Naive thymus-derived CD4-positive, alpha-beta T cell (primary cell): ENCODE data around the gene TAS2R40. TPM values are rescaled to one million over a fixed set of nuclear protein-coding genes. Genes with fewer than 3 reads are reported as not detected.

Source experiments
- polyA plus RNA-seq, 2 donors: library from polyadenylated mRNA; unstranded; fragments of 300-500 nt; fragmentation: Illumina TruSeq; gene quantifications; one replicate each; pipeline ENCODE4 v1.2.3, GENCODE V29; 2021
- total RNA-seq, 6 experiments: library from RNA in 5 of 6; stranded (reverse) in 5 of 6; gene quantifications; 1 replicate in 5 of 6; 2 replicates in 1 of 6; pipeline ENCODE4 v1.2.3 and lab custom pipeline; 2021 to 2026

The TAS2R40 gene
- total and polyA plus RNA-seq, 7 experiments from 2014 or later: not detected

Other genes starting within 250 kb of the TAS2R40 start
- gene OR9A2, start 194.9 kb upstream of the TAS2R40 start, total RNA-seq: not detected
- gene OR9A2, start 194.9 kb upstream of the TAS2R40 start, polyA plus RNA-seq: not detected
- gene OR6V1, start 169.7 kb upstream of the TAS2R40 start, total RNA-seq: not detected
- not detected for gene OR6V1, start 169.7 kb upstream of the TAS2R40 start, polyA plus RNA-seq
- gene PIP, start 90.0 kb upstream of the TAS2R40 start, total RNA-seq: not detected
- not detected for gene PIP, start 90.0 kb upstream of the TAS2R40 start, polyA plus RNA-seq
- not detected for gene TAS2R39, start 38.6 kb upstream of the TAS2R40 start, total RNA-seq
- not detected for gene TAS2R39, start 38.6 kb upstream of the TAS2R40 start, polyA plus RNA-seq
- 100 to 1,000 TPM; 253 to 385 (median 311) TPM for gene GSTK1, start 41.4 kb downstream of the TAS2R40 start, total RNA-seq
- gene GSTK1, start 41.4 kb downstream of the TAS2R40 start, polyA plus RNA-seq: 100 to 1,000 TPM; 398 to 470 TPM
- under 1 TPM in 4 of 5 experiments, not detected in 1; 0.32 to 0.62 (median 0.51) TPM for gene TMEM139, start 62.9 kb downstream of the TAS2R40 start, total RNA-seq
- under 1 TPM; 0.46 TPM for gene TMEM139, start 62.9 kb downstream of the TAS2R40 start, polyA plus RNA-seq
- gene CASP2, start 66.3 kb downstream of the TAS2R40 start, total RNA-seq: 10 to 100 TPM; 29.6 to 97.7 (median 69.1) TPM
- gene CASP2, start 66.3 kb downstream of the TAS2R40 start, polyA plus RNA-seq: 10 to 100 TPM; 14.4 to 24.4 TPM
- gene CLCN1, start 94.1 kb downstream of the TAS2R40 start, total RNA-seq: under 1 TPM in 2 of 5 experiments, not detected in 3; 0.07 to 0.51 TPM
- gene CLCN1, start 94.1 kb downstream of the TAS2R40 start, polyA plus RNA-seq: not detected
- gene FAM131B, start 140.7 kb downstream of the TAS2R40 start, total RNA-seq: 1 to 10 TPM in 1 of 5 experiments, under 1 TPM in 2, not detected in 2; 0.19 to 1.4 (median 0.53) TPM
- gene FAM131B, start 140.7 kb downstream of the TAS2R40 start, polyA plus RNA-seq: not detected
- 100 to 1,000 TPM; 110 to 264 (median 124) TPM for gene ZYX, start 159.3 kb downstream of the TAS2R40 start, total RNA-seq
- gene ZYX, start 159.3 kb downstream of the TAS2R40 start, polyA plus RNA-seq: 100 to 1,000 TPM in 1 of 2 donors, 10 to 100 TPM in 1; 54.2 to 101 TPM
- 10 to 100 TPM in 4 of 5 experiments, 1 to 10 TPM in 1; 4.1 to 63.1 (median 33.6) TPM for gene EPHA1, start 186.8 kb downstream of the TAS2R40 start, total RNA-seq
- 10 to 100 TPM; 10.9 to 41.4 TPM for gene EPHA1, start 186.8 kb downstream of the TAS2R40 start, polyA plus RNA-seq
- gene TAS2R60, start 221.4 kb downstream of the TAS2R40 start, total RNA-seq: 1 to 10 TPM in 4 of 5 experiments, not detected in 1; 1.4 to 2.5 (median 1.8) TPM
- gene TAS2R60, start 221.4 kb downstream of the TAS2R40 start, polyA plus RNA-seq: under 1 TPM in 1 of 2 donors, not detected in 1; 0.33 TPM